Keratinocyte (primary cell): Measurements from ENCODE around the gene EIF4E1B.

Source experiments
- CTCF ChIP-seq, 3 experiments: IDR thresholded peaks in 1 of 3; conservative IDR thresholded peaks in 1 of 3; optimal IDR thresholded peaks in 1 of 3; 2 replicates in 2 of 3; 3 replicates in 1 of 3; pipeline versions ENCODE3 to v1.5.1; 2011; ENCODE audit warnings: low read length in 3 of 3, mild to moderate bottlenecking in 3 of 3, moderate library complexity in 2 of 3, control low read depth in 1 of 3, inconsistent platforms in 1 of 3; ENCODE audit not compliant: insufficient read depth in 2 of 3; ENCODE audit errors: extremely low read depth in 1 of 3
- EZH2 ChIP-seq: IDR thresholded peaks from one replicate; pipeline ENCODE4 v1.6.1; 2012; ENCODE audit warnings: inconsistent platforms, mild to moderate bottlenecking, low read length, moderate library complexity

- TF ChIP-seq CTCF (optimal IDR thresholded peaks at IDR 0.05 in 1 of 3, IDR thresholded peaks at IDR 0.05 in 1 of 3, conservative IDR thresholded peaks at IDR 0.05 in 1 of 3; ENCODE audit: extremely low read depth in 1 of 3, insufficient read depth in 2 of 3, low read length in 3 of 3) (no peak), EZH2 (no peak)
Observed at GRCh38 chr5:176667637-176668036, 37.2 kb downstream of the EIF4E1B start.
